Type B pancreatic cell (in vitro differentiated cells): ENCODE results near the gene KCNH8. TPM values are rescaled to one million over a fixed set of nuclear protein-coding genes. Genes with fewer than 3 reads are reported as not detected.

Experiments used
- DNase-seq: peaks from one replicate; pipeline ENCODE4 v3.0.0; 2021; ENCODE audit warnings: mixed read lengths; ENCODE audit not compliant: unreplicated experiment; ENCODE audit errors: extremely low spot score
- H3K27ac Mint-ChIP-seq: 2 replicates; pipeline ENCODE4 v1.8.0; 2021; ENCODE audit warnings: mild to moderate bottlenecking, mixed read lengths
- H3K27me3 Mint-ChIP-seq: 2 replicates; pipeline ENCODE4 v1.8.0; 2021; ENCODE audit warnings: mixed read lengths
- H3K36me3 Mint-ChIP-seq: 2 replicates; pipeline ENCODE4 v1.8.0; 2021; ENCODE audit warnings: mixed read lengths
- H3K4me1 Mint-ChIP-seq: one replicate; pipeline ENCODE4 v1.8.0; 2021; ENCODE audit warnings: mixed read lengths; ENCODE audit not compliant: unreplicated experiment
- H3K4me3 Mint-ChIP-seq: 2 replicates; pipeline ENCODE4 v1.8.0; 2021; ENCODE audit warnings: mild to moderate bottlenecking, mixed read lengths
- H3K9me3 Mint-ChIP-seq: 2 replicates; pipeline ENCODE4 v1.8.0; 2021; ENCODE audit warnings: mixed read lengths
- total RNA-seq: library from RNA; stranded (reverse); gene quantifications from 2 replicates; pipeline ENCODE4 v1.2.1, GENCODE V29; 2021; ENCODE audit warnings: low replicate concordance
- TF ChIP-seq, protein P1 (sequence below): fragments of 200-600 bp; sonication (generic); conservative IDR thresholded peaks from 2 replicates; pipeline ENCODE4 v1.5.0; 2021; ENCODE audit warnings: antibody characterized with exemption, mild to moderate bottlenecking

Gene KCNH8
- total RNA-seq, 1 donor from 2014 or later: 1.2 TPM

DNA sequence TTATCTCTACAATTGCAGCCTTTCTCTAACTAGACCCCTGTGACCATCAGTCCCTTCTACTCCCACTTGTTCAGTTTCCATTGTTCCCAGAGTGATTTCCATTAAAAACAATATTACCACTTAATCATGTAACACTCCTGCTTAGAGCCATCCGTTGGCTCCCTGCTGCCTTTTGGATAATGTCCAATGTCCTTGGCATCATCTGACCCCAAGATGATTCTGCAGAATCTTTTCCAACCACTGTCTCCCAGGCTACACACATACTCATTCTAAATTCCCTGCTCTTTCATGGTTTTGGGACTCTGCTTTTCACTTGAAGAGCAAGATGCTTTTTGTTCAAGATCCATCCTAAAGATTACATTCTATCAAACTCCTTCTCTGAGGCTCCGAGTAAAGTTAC lies 7.1 kb downstream of the KCNH8 start:
- Mint-ChIP-seq H3K4me1 (no peaks in the 10 kb centered on the region), H3K27ac (no peak overlapping the region), H3K27me3 (peaks cover 5% of the 10 kb centered on the region), H3K36me3 (no peaks in the 10 kb centered on the region), H3K4me3 (no peak overlapping the region), H3K9me3 (no peaks in the 10 kb centered on the region)
- no peak for DNase-seq
- TF ChIP-seq, protein P1, sequence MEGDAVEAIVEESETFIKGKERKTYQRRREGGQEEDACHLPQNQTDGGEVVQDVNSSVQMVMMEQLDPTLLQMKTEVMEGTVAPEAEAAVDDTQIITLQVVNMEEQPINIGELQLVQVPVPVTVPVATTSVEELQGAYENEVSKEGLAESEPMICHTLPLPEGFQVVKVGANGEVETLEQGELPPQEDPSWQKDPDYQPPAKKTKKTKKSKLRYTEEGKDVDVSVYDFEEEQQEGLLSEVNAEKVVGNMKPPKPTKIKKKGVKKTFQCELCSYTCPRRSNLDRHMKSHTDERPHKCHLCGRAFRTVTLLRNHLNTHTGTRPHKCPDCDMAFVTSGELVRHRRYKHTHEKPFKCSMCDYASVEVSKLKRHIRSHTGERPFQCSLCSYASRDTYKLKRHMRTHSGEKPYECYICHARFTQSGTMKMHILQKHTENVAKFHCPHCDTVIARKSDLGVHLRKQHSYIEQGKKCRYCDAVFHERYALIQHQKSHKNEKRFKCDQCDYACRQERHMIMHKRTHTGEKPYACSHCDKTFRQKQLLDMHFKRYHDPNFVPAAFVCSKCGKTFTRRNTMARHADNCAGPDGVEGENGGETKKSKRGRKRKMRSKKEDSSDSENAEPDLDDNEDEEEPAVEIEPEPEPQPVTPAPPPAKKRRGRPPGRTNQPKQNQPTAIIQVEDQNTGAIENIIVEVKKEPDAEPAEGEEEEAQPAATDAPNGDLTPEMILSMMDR: no peak

DNA sequence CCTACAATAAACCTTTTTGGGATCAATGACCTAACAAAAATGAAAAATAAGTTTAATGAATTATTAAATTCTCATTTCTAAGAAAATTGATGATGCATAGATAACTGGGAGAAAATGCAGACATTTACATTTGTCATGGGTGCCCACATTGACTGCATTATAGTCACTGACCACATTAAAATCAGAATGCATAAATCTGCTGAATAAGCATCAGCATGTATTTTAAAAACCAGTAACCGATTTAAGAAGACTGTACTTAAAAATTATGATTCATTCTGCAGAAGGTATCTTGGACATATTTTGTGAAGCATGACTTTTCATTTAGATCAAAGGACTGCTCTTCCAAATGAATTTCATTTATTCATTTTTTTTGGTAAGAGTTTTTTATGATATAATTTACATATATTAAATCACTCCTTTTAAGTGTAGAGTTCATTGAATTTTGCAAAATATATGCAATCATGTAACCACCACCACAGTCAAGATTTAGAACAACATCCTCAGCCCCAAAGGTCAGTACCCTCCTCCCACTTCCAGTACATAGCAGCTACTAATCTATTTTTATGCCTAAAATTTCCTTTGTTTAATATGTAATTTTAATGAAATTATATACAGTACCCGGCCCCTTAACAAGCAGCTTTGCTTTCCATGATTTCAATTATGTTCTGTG lies 11.8 kb downstream of the KCNH8 start:
- Mint-ChIP-seq H3K4me3 (no peak overlapping the region), H3K4me1 (no peaks in the 10 kb centered on the region), H3K36me3 (no peaks in the 10 kb centered on the region), H3K9me3 (no peaks in the 10 kb centered on the region), H3K27me3 (peaks cover 3% of the 10 kb centered on the region), H3K27ac (no peak overlapping the region)
- TF ChIP-seq, protein P1: no peak
- no peak for DNase-seq

DNA sequence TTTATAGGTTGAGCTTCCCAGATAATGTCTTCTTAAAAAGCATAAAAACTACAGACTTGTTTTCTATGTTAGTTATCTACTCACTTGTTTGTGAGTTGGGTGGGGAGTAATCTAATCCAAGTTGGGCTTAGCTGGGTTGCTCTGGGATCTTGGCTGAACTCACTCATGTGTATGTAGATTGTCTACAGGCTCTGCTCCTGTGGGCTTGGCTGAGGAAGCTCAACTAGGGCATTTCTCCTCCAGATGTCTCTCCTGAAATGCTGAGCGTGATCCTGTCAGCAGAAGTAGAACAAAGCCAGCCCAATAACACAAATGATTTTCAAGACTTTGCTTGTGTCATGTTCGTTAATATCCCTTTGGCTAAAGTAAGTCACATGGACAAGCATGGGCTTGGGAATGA lies 17.3 kb downstream of the KCNH8 start:
- H3K27ac Mint-ChIP-seq: no peak overlapping the region
- no peaks in the 10 kb centered on the region for H3K27me3 Mint-ChIP-seq

DNA sequence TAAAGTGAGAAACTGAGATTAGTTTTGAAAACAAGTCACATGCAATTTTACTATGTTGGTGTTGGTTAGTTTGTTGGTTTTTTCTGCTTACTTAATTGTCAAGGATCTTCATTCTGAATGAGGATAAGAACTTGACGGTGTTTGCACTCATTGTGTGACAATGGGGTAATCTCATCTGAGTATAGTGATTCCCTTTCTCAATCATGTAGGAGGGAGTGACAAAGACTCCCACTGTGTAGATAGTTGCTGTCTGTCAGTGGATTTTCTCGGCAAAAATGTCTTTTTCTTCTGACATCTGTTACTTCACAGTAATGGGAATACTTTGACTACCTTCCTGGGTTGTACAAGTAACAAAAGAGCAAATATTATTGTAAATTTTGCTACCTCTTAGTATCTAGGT lies 23.5 kb downstream of the KCNH8 start:
- Mint-ChIP-seq H3K36me3 (no peaks in the 10 kb centered on the region), H3K9me3 (no peaks in the 10 kb centered on the region), H3K27ac (no peak overlapping the region), H3K4me1 (no peaks in the 10 kb centered on the region), H3K4me3 (no peak overlapping the region), H3K27me3 (no peaks in the 10 kb centered on the region)
- TF ChIP-seq, protein P1: no peak
- DNase-seq: no peak

More for the DNA sequence above, 17.3 kb downstream of the KCNH8 start:
- Mint-ChIP-seq H3K4me1 (no peaks in the 10 kb centered on the region), H3K4me3 (no peak overlapping the region), H3K9me3 (no peaks in the 10 kb centered on the region), H3K36me3 (no peaks in the 10 kb centered on the region)
- no peak for DNase-seq
- TF ChIP-seq, protein P1: no peak

DNA sequence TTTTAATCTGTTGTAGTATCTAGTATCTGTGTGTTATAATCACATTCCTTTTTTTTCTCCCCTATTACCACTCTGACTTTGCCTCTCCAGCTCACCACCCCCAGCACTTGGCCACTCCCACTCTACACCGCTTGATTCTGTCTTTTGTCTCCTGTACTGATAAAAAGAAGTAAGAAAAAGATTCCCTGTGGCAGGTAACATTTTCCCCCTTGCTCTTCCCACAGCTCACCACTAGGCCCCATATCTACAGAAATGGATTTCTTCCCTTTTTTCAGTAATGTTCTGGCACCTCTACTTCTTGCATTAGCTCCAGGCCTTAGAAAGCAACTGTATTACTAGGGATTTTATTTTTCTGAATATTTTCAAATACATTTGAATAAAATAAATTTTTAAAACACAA lies 25.6 kb downstream of the KCNH8 start:
- Mint-ChIP-seq H3K4me1 (no peaks in the 10 kb centered on the region), H3K4me3 (no peak overlapping the region), H3K9me3 (no peaks in the 10 kb centered on the region), H3K27ac (no peak overlapping the region), H3K27me3 (no peaks in the 10 kb centered on the region), H3K36me3 (no peaks in the 10 kb centered on the region)
- no peak for DNase-seq
- TF ChIP-seq, protein P1: peak; percentile 52
